SK-N-DZ (cell line): ENCODE data around the gene DCC.
"Not testable (repeated sequence)": the region's sequence is repeated elsewhere in the genome, so short reads cannot be mapped to it uniquely, and the experiment has no call there.

Experiments used
- DNase-seq: peaks from one replicate; pipeline ENCODE4 v3.0.0-alpha.2; 2015; ENCODE audit warnings: low spot score

Gene DCC

GRCh38 chr18:53478155-53478554 lies 1138.2 kb downstream of the DCC start:
- DNase-seq, result no peak

GRCh38 chr18:53486296-53486695 lies 1146.3 kb downstream of the DCC start:
- DNase-seq, result no peak

- no peak for DNase-seq
These were observed 1149.3 kb downstream of the DCC start for GRCh38 chr18:53489266-53489665.

- no peak for DNase-seq
These were observed 1150.0 kb downstream of the DCC start for GRCh38 chr18:53490019-53490418.

- no peak for DNase-seq
These were observed 1156.0 kb downstream of the DCC start for GRCh38 chr18:53496028-53496427.

GRCh38 chr18:53503914-53504441 lies 1164.0 kb downstream of the DCC start:
- no peak for DNase-seq

GRCh38 chr18:53508529-53508928 lies 1168.5 kb downstream of the DCC start:
- DNase-seq, result no peak

GRCh38 chr18:53509886-53510285 lies 1169.9 kb downstream of the DCC start:
- DNase-seq, result no peak

- DNase-seq, result not testable (repeated sequence)
These were observed 1171.7 kb downstream of the DCC start for GRCh38 chr18:53511725-53512124.

- DNase-seq, result no peak
These were observed 1181.1 kb downstream of the DCC start for GRCh38 chr18:53521068-53521467.

GRCh38 chr18:53526101-53526870 lies 1186.3 kb downstream of the DCC start:
- DNase-seq, result no peak

- no peak for DNase-seq
These were observed 1187.4 kb downstream of the DCC start for GRCh38 chr18:53527365-53527764.

- DNase-seq, result no peak
These were observed 1191.2 kb downstream of the DCC start for GRCh38 chr18:53531187-53531586.

- DNase-seq, result no peak
These were observed 1191.9 kb downstream of the DCC start for GRCh38 chr18:53531896-53532295.

- DNase-seq, result no peak
These were observed 1194.2 kb downstream of the DCC start for GRCh38 chr18:53534203-53534602.

- DNase-seq, result no peak
These were observed 1194.7 kb downstream of the DCC start for GRCh38 chr18:53534695-53535094.

GRCh38 chr18:53536908-53537307 lies 1196.9 kb downstream of the DCC start:
- no peak for DNase-seq

- no peak for DNase-seq
These were observed 1201.9 kb downstream of the DCC start for GRCh38 chr18:53541924-53542323.

GRCh38 chr18:53543711-53544110 lies 1203.7 kb downstream of the DCC start:
- no peak for DNase-seq

- DNase-seq, result no peak
These were observed 1204.9 kb downstream of the DCC start for GRCh38 chr18:53544917-53545316.

- no peak for DNase-seq
These were observed 1212.0 kb downstream of the DCC start for GRCh38 chr18:53551868-53552426.

GRCh38 chr18:53553030-53553429 lies 1213.0 kb downstream of the DCC start:
- no peak for DNase-seq

- no peak for DNase-seq
These were observed 1216.5 kb downstream of the DCC start for GRCh38 chr18:53556450-53556849.
